Neuron (in vitro differentiated cells): ENCODE results near the gene PHEX.

Experiments used
- H2AFZ ChIP-seq: one replicate; pipeline ENCODE4 v1.6.1; 2013; ENCODE audit warnings: low read depth, mild to moderate bottlenecking, inconsistent platforms, low read length, moderate library complexity
- H3K27me3 ChIP-seq: one replicate; pipeline ENCODE4 v1.6.1; 2013; ENCODE audit warnings: low read length; ENCODE audit not compliant: insufficient read depth
- H3K36me3 ChIP-seq: one replicate; pipeline ENCODE4 v1.6.1; 2013; ENCODE audit warnings: low read length; ENCODE audit not compliant: insufficient read depth
- H3K4me1 ChIP-seq: one replicate; pipeline ENCODE4 v1.6.1; 2013; ENCODE audit warnings: low read length; ENCODE audit not compliant: insufficient read depth
- H3K4me3 ChIP-seq: 2 replicates; pipeline ENCODE4 v1.5.1; 2013; ENCODE audit warnings: mild to moderate bottlenecking, low read length, moderate library complexity
- H3K9me3 ChIP-seq: one replicate; pipeline ENCODE4 v1.6.1; 2013; ENCODE audit warnings: low read length

PHEX gene

GRCh38 chrX:22090181-22090580 is 58.1 kb downstream of the PHEX start:
- no peak overlapping the region for H3K4me3 ChIP-seq
- no peaks in the 10 kb centered on the region for H3K27me3 ChIP-seq
- peaks cover 5% of the 10 kb centered on the region for H3K4me1 ChIP-seq
- no peaks in the 10 kb centered on the region for H3K9me3 ChIP-seq
- no peak overlapping the region for H2AFZ ChIP-seq
- no peaks in the 10 kb centered on the region for H3K36me3 ChIP-seq

- no peaks in the 10 kb centered on the region for H3K9me3 ChIP-seq
- H3K4me3 ChIP-seq = no peak overlapping the region
- H3K4me1 ChIP-seq = peaks cover 13% of the 10 kb centered on the region
- no peaks in the 10 kb centered on the region for H3K36me3 ChIP-seq
- H3K27me3 ChIP-seq = no peaks in the 10 kb centered on the region
- H2AFZ ChIP-seq = no peak overlapping the region
These were observed 61.4 kb downstream of the PHEX start for GRCh38 chrX:22093550-22093949.

GRCh38 chrX:22095286-22095685 is 63.2 kb downstream of the PHEX start:
- no peaks in the 10 kb centered on the region for H3K36me3 ChIP-seq
- H3K9me3 ChIP-seq = no peaks in the 10 kb centered on the region
- no peak overlapping the region for H3K4me3 ChIP-seq
- H3K4me1 ChIP-seq = peaks cover 13% of the 10 kb centered on the region
- H2AFZ ChIP-seq = no peak overlapping the region
- no peaks in the 10 kb centered on the region for H3K27me3 ChIP-seq

GRCh38 chrX:22095856-22096255 is 63.7 kb downstream of the PHEX start:
- no peaks in the 10 kb centered on the region for H3K27me3 ChIP-seq
- peaks cover 13% of the 10 kb centered on the region for H3K4me1 ChIP-seq
- no peaks in the 10 kb centered on the region for H3K9me3 ChIP-seq
- no peak overlapping the region for H3K4me3 ChIP-seq
- H2AFZ ChIP-seq = no peak overlapping the region
- H3K36me3 ChIP-seq = no peaks in the 10 kb centered on the region

GRCh38 chrX:22097012-22097694 is 65.0 kb downstream of the PHEX start:
- Histone ChIP-seq H3K27me3 (no peaks in the 10 kb centered on the region), H3K4me3 (no peak overlapping the region), H2AFZ (no peak overlapping the region)

GRCh38 chrX:22105231-22105630 is 73.1 kb downstream of the PHEX start:
- Histone ChIP-seq H3K4me1 (peaks cover 6% of the 10 kb centered on the region), H2AFZ (no peak overlapping the region), H3K27me3 (no peaks in the 10 kb centered on the region), H3K4me3 (no peak overlapping the region), H3K9me3 (no peaks in the 10 kb centered on the region), H3K36me3 (no peaks in the 10 kb centered on the region)

More at GRCh38 chrX:22097012-22097694, 65.0 kb downstream of the PHEX start:
- Histone ChIP-seq H3K4me1 (peaks cover 13% of the 10 kb centered on the region), H3K36me3 (no peaks in the 10 kb centered on the region), H3K9me3 (no peaks in the 10 kb centered on the region)

- Histone ChIP-seq H3K9me3 (no peaks in the 10 kb centered on the region), H3K36me3 (no peaks in the 10 kb centered on the region), H3K27me3 (peaks cover 2% of the 10 kb centered on the region), H3K4me3 (no peak overlapping the region), H3K4me1 (peaks cover 6% of the 10 kb centered on the region), H2AFZ (no peak overlapping the region)
These were observed 73.8 kb downstream of the PHEX start for GRCh38 chrX:22105971-22106370.

- H3K4me1 ChIP-seq = peaks cover 6% of the 10 kb centered on the region
- no peaks in the 10 kb centered on the region for H3K36me3 ChIP-seq
- no peak overlapping the region for H2AFZ ChIP-seq
- H3K4me3 ChIP-seq = no peak overlapping the region
- H3K27me3 ChIP-seq = peaks cover 2% of the 10 kb centered on the region
- H3K9me3 ChIP-seq = no peaks in the 10 kb centered on the region
These were observed 77.3 kb downstream of the PHEX start for GRCh38 chrX:22109442-22109841.

GRCh38 chrX:22110729-22111494 is 78.8 kb downstream of the PHEX start:
- no peaks in the 10 kb centered on the region for H3K9me3 ChIP-seq
- no peak overlapping the region for H3K4me3 ChIP-seq
- H3K36me3 ChIP-seq = no peaks in the 10 kb centered on the region
- H2AFZ ChIP-seq = no peak overlapping the region
- peaks cover 6% of the 10 kb centered on the region for H3K4me1 ChIP-seq
- H3K27me3 ChIP-seq = peaks cover 2% of the 10 kb centered on the region

GRCh38 chrX:22116605-22117546 is 84.8 kb downstream of the PHEX start:
- no peak overlapping the region for H3K4me3 ChIP-seq
- H2AFZ ChIP-seq = no peak overlapping the region
- H3K9me3 ChIP-seq = no peaks in the 10 kb centered on the region
- H3K4me1 ChIP-seq = no peaks in the 10 kb centered on the region
- no peaks in the 10 kb centered on the region for H3K27me3 ChIP-seq
- no peaks in the 10 kb centered on the region for H3K36me3 ChIP-seq

- no peaks in the 10 kb centered on the region for H3K36me3 ChIP-seq
- no peaks in the 10 kb centered on the region for H3K9me3 ChIP-seq
- H3K27me3 ChIP-seq = peaks cover 2% of the 10 kb centered on the region
- no peak overlapping the region for H2AFZ ChIP-seq
- no peak overlapping the region for H3K4me3 ChIP-seq
- no peaks in the 10 kb centered on the region for H3K4me1 ChIP-seq
These were observed 85.5 kb downstream of the PHEX start for GRCh38 chrX:22117633-22118032.

- Histone ChIP-seq H3K36me3 (no peaks in the 10 kb centered on the region), H3K9me3 (no peaks in the 10 kb centered on the region), H3K4me1 (no peaks in the 10 kb centered on the region), H3K4me3 (no peak overlapping the region), H3K27me3 (peaks cover 2% of the 10 kb centered on the region), H2AFZ (no peak overlapping the region)
These were observed 86.2 kb downstream of the PHEX start for GRCh38 chrX:22118161-22118830.
